HCT116 (cell line): ENCODE measurements around the gene WDR33. TPM values are rescaled to one million over a fixed set of nuclear protein-coding genes. Genes with fewer than 3 reads are reported as not detected.

Source experiments
- ATAC-seq: fragments of 200-7000 bp; cut with Tn5 transposase; 2 replicates; pipeline ENCODE4 v1.9.1; 2020; ENCODE audit warnings: mild to moderate bottlenecking, moderate library complexity
- BruUV-seq: library from RNA; stranded (reverse); fragments of 400-500 nt; replicated peaks from 2 replicates; lab custom pipeline; 2021; lab: Mats Ljungman, UMichigan
- CTCF ChIA-PET: fragments of 300-600 bp; sonication (Branson Sonifier 250); formaldehyde crosslinking; loops from one replicate; lab custom pipeline; 2021; ENCODE audit warnings: antibody characterized with exemption; lab: Charles Lee
- POLR2A ChIA-PET: fragments of 300-600, 350-600 bp; sonication (Branson Sonifier 250); formaldehyde crosslinking; loops from one replicate; lab custom pipeline; 2021; ENCODE audit warnings: antibody characterized with exemption; lab: Charles Lee
- RAD21 ChIA-PET, 2 experiments: fragments of 300-600 bp; sonication (Branson Sonifier 250); formaldehyde crosslinking; loops; one replicate each; lab custom pipeline; 2023; ENCODE audit warnings: low total read pairs in 2 of 2; ENCODE audit not compliant: uncharacterized antibody in 2 of 2, unreplicated experiment in 2 of 2, low non-redundant PET in 1 of 2; lab: Charles Lee
- DNase-seq: peaks from one replicate; pipeline ENCODE4 v3.0.0-alpha.2; 2010; ENCODE audit warnings: low read depth, low spot score
- H2AFZ ChIP-seq: fragments of 200-600 bp; shearing (Covaris generic), sonication (generic); 2 replicates; pipeline ENCODE4 v1.6.1; 2017; ENCODE audit warnings: low read depth, mixed run types, mixed read lengths, antibody characterized with exemption, low read length; ENCODE audit not compliant: poor library complexity, severe bottlenecking
- H3K27ac ChIP-seq: 2 replicates; pipeline ENCODE4 v1.5.1; 2012; ENCODE audit warnings: low read depth, low read length
- H3K27me3 ChIP-seq: fragments of 200-600 bp; sonication (generic); 2 replicates; pipeline ENCODE4 v1.6.1; 2016; ENCODE audit warnings: mixed run types, low read length, mixed read lengths; ENCODE audit not compliant: insufficient read depth
- H3K36me3 ChIP-seq, 2 experiments: fragments of 200-500 bp in 1 of 2; fragments of 200-600 bp in 1 of 2; sonication (Bioruptor generic) in 1 of 2; sonication (generic) in 1 of 2; 2 replicates each; pipeline versions ENCODE4 v1.5.1 to v1.6.1; 2014 to 2016; ENCODE audit warnings: low read length in 2 of 2, inconsistent platforms in 1 of 2, mixed read lengths in 1 of 2, mixed run types in 1 of 2; ENCODE audit not compliant: insufficient read depth in 2 of 2, control insufficient read depth in 1 of 2
- H3K4me1 ChIP-seq, 2 experiments: fragments of 200-600 bp in 1 of 2; sonication (generic) in 1 of 2; 2 replicates each; pipeline versions ENCODE4 v1.5.1 to v1.6.1; 2012 to 2017; ENCODE audit warnings: low read length in 2 of 2, inconsistent platforms in 1 of 2, mild to moderate bottlenecking in 1 of 2, mixed read lengths in 1 of 2, mixed run types in 1 of 2, moderate library complexity in 1 of 2; ENCODE audit not compliant: insufficient read depth in 2 of 2, control insufficient read depth in 1 of 2
- H3K4me2 ChIP-seq: fragments of 200-600 bp; sonication (generic); 2 replicates; pipeline ENCODE4 v1.6.1; 2017; ENCODE audit warnings: mixed run types, low read length, mixed read lengths
- H3K4me3 ChIP-seq, 2 experiments: fragments of 200-600 bp in 1 of 2; sonication (generic) in 1 of 2; replicated peaks in 1 of 2; 2 replicates each; pipeline ENCODE4 v1.5.1; 2011 to 2016; ENCODE audit warnings: low read length in 2 of 2, control low read depth in 1 of 2, low read depth in 1 of 2, mild to moderate bottlenecking in 1 of 2, mixed read lengths in 1 of 2, mixed run types in 1 of 2
- H3K79me2 ChIP-seq: fragments of 200-600 bp; sonication (generic); 2 replicates; pipeline ENCODE4 v1.6.1; 2017; ENCODE audit warnings: mild to moderate bottlenecking, mixed run types, low read length, moderate library complexity, mixed read lengths; ENCODE audit not compliant: insufficient read depth
- H3K9ac ChIP-seq: fragments of 200-600 bp; sonication (generic); 2 replicates; pipeline ENCODE4 v1.6.1; 2016; ENCODE audit warnings: low read length, mixed read lengths
- H3K9me2 ChIP-seq: fragments of 200-600 bp; sonication (generic), shearing (Covaris generic); 2 replicates; pipeline ENCODE4 v1.6.1; 2017; ENCODE audit warnings: mixed run types, mild to moderate bottlenecking, moderate library complexity; ENCODE audit not compliant: insufficient read depth
- H3K9me3 ChIP-seq, 2 experiments: fragments of 200-500 bp in 1 of 2; fragments of 200-600 bp in 1 of 2; sonication (Bioruptor generic) in 1 of 2; sonication (generic) in 1 of 2; 2 replicates each; pipeline ENCODE4 v1.6.1; 2014 to 2017; ENCODE audit warnings: low read length in 2 of 2, mixed read lengths in 2 of 2, inconsistent platforms in 1 of 2, low read depth in 1 of 2, mild to moderate bottlenecking in 1 of 2, mixed run types in 1 of 2, moderate library complexity in 1 of 2; ENCODE audit not compliant: control insufficient read depth in 1 of 2, insufficient read depth in 1 of 2
- H4K20me1 ChIP-seq: fragments of 200-600 bp; sonication (generic), shearing (Covaris generic); 2 replicates; pipeline ENCODE4 v1.6.1; 2017; ENCODE audit warnings: mixed run types, mild to moderate bottlenecking, moderate library complexity; ENCODE audit not compliant: insufficient read depth
- CBX3 ChIP-seq: IDR thresholded peaks from 2 replicates; pipeline ENCODE4 v1.6.1; 2012; ENCODE audit warnings: low read depth
- CEBPB ChIP-seq: IDR thresholded peaks from 2 replicates; pipeline ENCODE4 v1.6.1; 2012; ENCODE audit warnings: low read depth
- EGR1 ChIP-seq: IDR thresholded peaks from 2 replicates; pipeline ENCODE4 v1.6.1; 2012; ENCODE audit warnings: low read depth
- ELF1 ChIP-seq: IDR thresholded peaks from 2 replicates; pipeline ENCODE4 v1.6.1; 2012; ENCODE audit warnings: low read depth, borderline replicate concordance
- EZH2 ChIP-seq: fragments of 200-600 bp; sonication (generic); IDR thresholded peaks from 2 replicates; pipeline ENCODE4 v1.6.1; 2017; ENCODE audit warnings: antibody characterized with exemption, mixed run types
- JUND ChIP-seq: IDR thresholded peaks from 2 replicates; pipeline ENCODE4 v1.6.1; 2012
- POLR2A ChIP-seq: IDR thresholded peaks from 2 replicates; pipeline ENCODE4 v1.7.0; 2011; ENCODE audit warnings: borderline replicate concordance; ENCODE audit not compliant: insufficient read depth, insufficient read length; ENCODE audit errors: extremely low read depth
- RAD21 ChIP-seq: IDR thresholded peaks from 2 replicates; pipeline ENCODE4 v1.6.1; 2012; ENCODE audit warnings: low read depth, mild to moderate bottlenecking
- REST ChIP-seq: IDR thresholded peaks from 2 replicates; pipeline ENCODE4 v1.6.1; 2012; ENCODE audit warnings: low read depth
- TCF7L2 ChIP-seq: IDR thresholded peaks from 2 replicates; pipeline ENCODE4 v1.7.0; 2011; ENCODE audit warnings: borderline replicate concordance, inconsistent platforms; ENCODE audit not compliant: insufficient read depth, insufficient read length; ENCODE audit errors: extremely low read depth
- YY1 ChIP-seq: IDR thresholded peaks from 2 replicates; pipeline ENCODE4 v1.6.1; 2011; ENCODE audit warnings: low read length, low read depth, moderate library complexity, mild to moderate bottlenecking; ENCODE audit not compliant: insufficient replicate concordance; ENCODE audit errors: extremely low read depth
- ZBTB33 ChIP-seq: IDR thresholded peaks from 2 replicates; pipeline ENCODE4 v1.6.1; 2011; ENCODE audit warnings: mild to moderate bottlenecking, low read length, moderate library complexity; ENCODE audit not compliant: insufficient replicate concordance; ENCODE audit errors: extremely low read depth
- ZFX ChIP-seq: fragments of 450-650 bp; IDR thresholded peaks from 2 replicates; pipeline ENCODE4 v1.6.1; 2017
- intact Hi-C: fragments of 100-400 bp; cut with micrococcal nuclease; formaldehyde crosslinking; loops from 2 replicates; pipeline ENCODE4 v1.10.0; 2022
- total RNA-seq: library from RNA; stranded (reverse); gene quantifications from one replicate; pipeline ENCODE4 v1.2.1, GENCODE V29; 2021; ENCODE audit not compliant: unreplicated experiment
- TF ChIP-seq, protein P1 (sequence below), 3 experiments: fragments of 200-600 bp in 1 of 3; sonication (generic) in 1 of 3; IDR thresholded peaks in 2 of 3; conservative IDR thresholded peaks in 1 of 3; 2 replicates each; pipeline ENCODE4 v1.5.1; 2012 to 2017; ENCODE audit warnings: low read depth in 2 of 3, low read length in 2 of 3, antibody characterized with exemption in 1 of 3, borderline replicate concordance in 1 of 3, control low read depth in 1 of 3, mild to moderate bottlenecking in 1 of 3, mixed read lengths in 1 of 3, mixed run types in 1 of 3, moderate library complexity in 1 of 3; ENCODE audit not compliant: insufficient read depth in 1 of 3

Gene WDR33
- total RNA-seq, 1 experiment from 2014 or later, result 52.5 TPM

DNA sequence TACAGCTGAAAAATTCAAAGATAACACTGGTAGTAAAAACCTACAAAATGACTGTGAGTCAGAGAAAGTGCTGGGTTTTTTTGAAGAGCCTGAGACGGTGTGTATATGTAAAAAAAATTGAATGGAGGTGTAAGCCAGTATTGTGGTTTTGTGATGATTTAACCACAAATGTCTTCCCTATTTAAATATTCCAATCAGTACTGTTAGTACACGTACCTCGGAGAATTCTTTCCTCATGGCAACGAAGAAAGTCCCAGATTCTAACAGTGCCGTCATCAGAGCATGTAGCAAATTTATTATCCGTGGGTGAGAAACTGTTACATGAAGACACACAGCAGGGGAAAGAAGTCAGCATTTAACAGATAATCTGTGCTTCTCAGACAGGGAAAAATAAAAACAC is 48.1 kb downstream of the WDR33 start:
- RAD21 ChIA-PET, result no interaction called here
- intact Hi-C loops, result no loop called here
- Histone ChIP-seq H3K79me2 (peaks cover 19% of the 10 kb centered on the region; the same call in 1 of the 2 replicates), H3K27ac (no peak overlapping the region), H3K4me2 (no peak overlapping the region), H3K4me1 (no peaks in the 10 kb centered on the region), H3K36me3 (peaks cover 50 to 54% of the 10 kb centered on the region in 2 experiments), H3K9me2 (no peaks in the 10 kb centered on the region), H3K9me3 (no peaks in the 10 kb centered on the region), H3K9ac (no peak overlapping the region), H2AFZ (no peak overlapping the region), H3K27me3 (no peaks in the 10 kb centered on the region), H4K20me1 (no peaks in the 10 kb centered on the region; the same call in 1 of the 2 replicates), H3K4me3 (no peak overlapping the region)
- DNase-seq (no peak), ATAC-seq (no peak)
- POLR2A ChIA-PET, result no interaction called here
- CTCF ChIA-PET, result no interaction called here
- TF ChIP-seq POLR2A (no peak), TCF7L2 (no peak), EGR1 (no peak), CEBPB (no peak), ELF1 (no peak), YY1 (no peak), ZFX (no peak), JUND (no peak), RAD21 (no peak), CBX3 (no peak), REST (no peak), ZBTB33 (no peak), EZH2 (no peak)
- TF ChIP-seq, protein P1, sequence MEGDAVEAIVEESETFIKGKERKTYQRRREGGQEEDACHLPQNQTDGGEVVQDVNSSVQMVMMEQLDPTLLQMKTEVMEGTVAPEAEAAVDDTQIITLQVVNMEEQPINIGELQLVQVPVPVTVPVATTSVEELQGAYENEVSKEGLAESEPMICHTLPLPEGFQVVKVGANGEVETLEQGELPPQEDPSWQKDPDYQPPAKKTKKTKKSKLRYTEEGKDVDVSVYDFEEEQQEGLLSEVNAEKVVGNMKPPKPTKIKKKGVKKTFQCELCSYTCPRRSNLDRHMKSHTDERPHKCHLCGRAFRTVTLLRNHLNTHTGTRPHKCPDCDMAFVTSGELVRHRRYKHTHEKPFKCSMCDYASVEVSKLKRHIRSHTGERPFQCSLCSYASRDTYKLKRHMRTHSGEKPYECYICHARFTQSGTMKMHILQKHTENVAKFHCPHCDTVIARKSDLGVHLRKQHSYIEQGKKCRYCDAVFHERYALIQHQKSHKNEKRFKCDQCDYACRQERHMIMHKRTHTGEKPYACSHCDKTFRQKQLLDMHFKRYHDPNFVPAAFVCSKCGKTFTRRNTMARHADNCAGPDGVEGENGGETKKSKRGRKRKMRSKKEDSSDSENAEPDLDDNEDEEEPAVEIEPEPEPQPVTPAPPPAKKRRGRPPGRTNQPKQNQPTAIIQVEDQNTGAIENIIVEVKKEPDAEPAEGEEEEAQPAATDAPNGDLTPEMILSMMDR (IDR thresholded peaks at IDR 0.05 in 2 of 3, conservative IDR thresholded peaks at IDR 0.05 in 1 of 3; ENCODE audit: borderline replicate concordance in 1 of 3, insufficient read depth in 1 of 3, low read depth in 2 of 3, low read length in 2 of 3), result no peak
- no TSS peak for BruUV-seq
